Caki2 (cell line): Measurements from ENCODE around the gene AFAP1. TPM values are rescaled to one million over a fixed set of nuclear protein-coding genes. Genes with fewer than 3 reads are reported as not detected.

ENCODE experiments used
- DNase-seq: peaks from one replicate; pipeline ENCODE4 v3.0.0-alpha.2; 2015; ENCODE audit warnings: low read depth
- in situ Hi-C: cut with HindIII; loops from 2 replicates; pipeline ENCODE4 v1.10.0; 2016; ENCODE audit warnings: low sequenced_read_pairs, low pct_unique_long_range_greater_than_20kb, mixed read lengths
- total RNA-seq: library from RNA; depleted of rRNA; stranded (reverse); fragments of >200 nt; shearing (Covaris generic); gene quantifications from 2 replicates; pipeline ENCODE4 v1.2.3, GENCODE V29; 2014; ENCODE audit warnings: low replicate concordance

Gene AFAP1
- total RNA-seq, 1 experiment from 2014 or later: 16.1 TPM

- no peak for DNase-seq
- in situ Hi-C loops: no loop called here
Observed at GRCh38 chr4:7793186-7793585, 146.5 kb downstream of the AFAP1 start.

GRCh38 chr4:7792616-7793015 is 147.0 kb downstream of the AFAP1 start:
- DNase-seq: no peak

GRCh38 chr4:7790999-7791398 is 148.7 kb downstream of the AFAP1 start:
- in situ Hi-C loops: no loop called here
- no peak for DNase-seq

More at GRCh38 chr4:7792616-7793015, 147.0 kb downstream of the AFAP1 start:
- in situ Hi-C loops: no loop called here

GRCh38 chr4:7790023-7790422 is 149.6 kb downstream of the AFAP1 start:
- no peak for DNase-seq
- in situ Hi-C loops: no loop called here

- no peak for DNase-seq
- in situ Hi-C loops: no loop called here
Observed at GRCh38 chr4:7788694-7789425, 150.8 kb downstream of the AFAP1 start.

GRCh38 chr4:7788193-7788592 is 151.5 kb downstream of the AFAP1 start:
- in situ Hi-C loops: no loop called here
- DNase-seq: no peak

- in situ Hi-C loops: no loop called here
Observed at GRCh38 chr4:7787681-7788141, 151.9 kb downstream of the AFAP1 start.

GRCh38 chr4:7787067-7787466 is 152.6 kb downstream of the AFAP1 start:
- DNase-seq: no peak
- in situ Hi-C loops: no loop called here

More at GRCh38 chr4:7787681-7788141, 151.9 kb downstream of the AFAP1 start:
- no peak for DNase-seq

- no peak for DNase-seq
- in situ Hi-C loops: no loop called here
Observed at GRCh38 chr4:7786517-7786916, 153.1 kb downstream of the AFAP1 start.

- in situ Hi-C loops: no loop called here
- no peak for DNase-seq
Observed at GRCh38 chr4:7786040-7786439, 153.6 kb downstream of the AFAP1 start.

- DNase-seq: no peak
- in situ Hi-C loops: no loop called here
Observed at GRCh38 chr4:7785017-7785416, 154.6 kb downstream of the AFAP1 start.

GRCh38 chr4:7784131-7784870 is 155.4 kb downstream of the AFAP1 start:
- no peak for DNase-seq
- in situ Hi-C loops: no loop called here

- no peak for DNase-seq
- in situ Hi-C loops: no loop called here
Observed at GRCh38 chr4:7783541-7783940, 156.1 kb downstream of the AFAP1 start.

- in situ Hi-C loops: no loop called here
- no peak for DNase-seq
Observed at GRCh38 chr4:7782783-7783182, 156.9 kb downstream of the AFAP1 start.

- in situ Hi-C loops: no loop called here
- no peak for DNase-seq
Observed at GRCh38 chr4:7781993-7782392, 157.7 kb downstream of the AFAP1 start.

- in situ Hi-C loops: no loop called here
- no peak for DNase-seq
Observed at GRCh38 chr4:7781366-7781765, 158.3 kb downstream of the AFAP1 start.

- in situ Hi-C loops: no loop called here
- no peak for DNase-seq
Observed at GRCh38 chr4:7780751-7781348, 158.8 kb downstream of the AFAP1 start.

GRCh38 chr4:7779432-7779768 is 160.3 kb downstream of the AFAP1 start:
- in situ Hi-C loops: no loop called here
- no peak for DNase-seq
